Measurements from ENCODE around the gene KCNJ9. TPM values are rescaled to one million over a fixed set of nuclear protein-coding genes. Genes with fewer than 3 reads are reported as not detected.
"Not testable (repeated sequence)": the region's sequence is repeated elsewhere in the genome, so short reads cannot be mapped to it uniquely, and the experiment has no call there.

The KCNJ9 gene
- total RNA-seq = not detected
- long read RNA-seq = 0 reads

DNA sequence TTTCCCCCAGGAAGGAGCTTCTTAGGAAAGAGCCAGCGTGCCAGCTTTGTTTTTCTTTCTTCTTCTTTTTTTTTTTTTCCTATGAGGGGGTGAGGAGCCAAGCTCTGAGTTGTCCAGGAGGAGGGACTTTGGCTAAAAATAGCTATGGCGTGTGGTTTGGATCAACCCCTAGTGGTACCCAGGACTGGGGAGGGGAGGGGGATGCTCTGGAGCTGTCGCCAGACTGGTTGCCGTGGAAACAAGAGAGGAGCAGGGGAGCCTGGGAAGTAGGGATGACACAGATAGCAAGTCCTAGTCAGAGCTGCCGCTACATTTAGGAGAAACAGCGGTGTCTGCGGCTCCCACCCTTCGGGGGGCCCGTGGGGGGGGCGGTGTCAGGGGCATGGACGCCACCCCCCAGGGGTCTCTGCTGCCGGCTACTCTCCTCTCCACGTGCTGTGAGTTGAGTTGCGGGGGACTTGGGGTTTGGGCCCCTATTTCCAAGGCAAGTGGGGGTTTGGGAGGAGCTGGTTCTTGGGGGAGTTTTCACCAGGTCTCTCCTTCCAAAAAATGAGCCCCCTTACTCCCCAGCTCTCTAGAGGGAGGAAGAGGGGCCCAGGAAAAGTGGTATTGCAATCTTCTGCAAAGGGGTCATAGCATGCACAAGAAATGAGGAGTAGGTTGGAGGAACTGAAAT lies at the start of gene KCNJ9:
Gene KCNJ9 (plus strand): TSS at position 278 of the 676 bp plus-strand sequence. CDS start 2,493 bp downstream, outside the sequence.
- DNase-seq (ENCODE audit: low spot score) = no peak
- intact Hi-C loops (cut with DNase I) = loop anchor here (5.0 kb wide), 1 partner anchor 34 kb away; no protein-coding TSS in a partner anchor

- DNase-seq (ENCODE audit: low spot score) = no peak
- intact Hi-C loops (cut with DNase I) = loop anchor here (5.0 kb wide), 1 partner anchor 250 kb away; the partner anchor contains the start of gene DUSP23
Observed at GRCh38 chr1:160032165-160032820, 49.0 kb upstream of the KCNJ9 start.

DNA sequence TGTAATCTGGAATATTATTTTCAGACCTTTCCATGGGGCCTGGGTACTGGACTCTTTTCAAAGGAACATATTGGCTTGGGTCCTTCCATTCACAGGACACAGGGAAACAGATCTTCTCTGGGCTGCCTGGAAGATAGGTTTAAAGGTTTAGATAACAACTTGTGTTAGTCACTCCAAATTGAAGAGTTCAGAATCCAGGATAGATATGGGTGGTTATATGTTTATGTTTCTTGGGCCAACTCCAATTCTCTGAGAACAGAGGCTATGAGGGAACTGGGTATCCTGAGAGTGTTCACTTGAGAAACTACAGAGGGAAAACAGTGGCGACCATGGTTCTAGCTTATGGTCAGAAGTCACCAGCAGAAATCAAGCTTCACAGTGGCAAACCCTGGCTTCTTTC lies 40.9 kb upstream of the KCNJ9 start:
- no peak for DNase-seq (ENCODE audit: low spot score)
- intact Hi-C loops (cut with DNase I) = no loop called here

GRCh38 chr1:160043543-160043942 lies 37.8 kb upstream of the KCNJ9 start:
- intact Hi-C loops (cut with DNase I) = no loop called here
- DNase-seq (ENCODE audit: low spot score) = no peak

- intact Hi-C loops (cut with DNase I) = loop anchor here (5.0 kb wide), 1 partner anchor 37 kb away; the partner anchor contains the start of gene KCNJ9
- no peak for DNase-seq (ENCODE audit: low spot score)
Observed at GRCh38 chr1:160045653-160046052, 35.7 kb upstream of the KCNJ9 start.

DNA sequence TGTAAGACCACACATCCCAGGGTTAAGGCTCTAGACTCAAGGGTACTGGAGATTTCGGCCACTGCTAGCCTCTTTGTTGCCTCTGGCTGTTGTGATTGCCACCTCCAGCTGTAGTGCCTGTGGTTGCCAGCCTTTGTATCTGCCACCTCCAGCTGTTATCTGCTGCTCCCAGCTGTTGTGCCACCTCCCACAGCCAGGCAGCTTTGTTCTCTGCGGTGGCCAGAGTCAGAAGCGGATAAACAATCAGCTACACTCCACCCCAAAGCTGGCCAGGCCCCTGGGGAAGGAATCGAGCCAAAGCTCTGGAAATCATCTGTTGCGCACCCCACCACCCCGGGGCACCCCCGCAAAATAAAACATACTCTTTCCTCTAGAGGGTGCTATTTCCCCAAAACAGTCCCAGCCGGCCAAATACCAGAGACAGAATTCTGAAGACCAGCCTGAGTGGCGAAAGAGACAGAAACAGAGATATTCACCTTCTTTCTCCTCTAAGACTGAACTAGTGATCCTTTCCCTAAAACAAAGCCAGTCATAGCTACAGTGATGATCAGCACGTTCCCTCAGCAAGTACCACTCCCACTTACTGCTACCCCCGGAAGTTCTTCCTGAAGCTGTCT lies 34.7 kb upstream of the KCNJ9 start:
- intact Hi-C loops (cut with DNase I) = loop anchor here (5.0 kb wide), 1 partner anchor 36 kb away; the partner anchor contains the start of gene KCNJ9
- peak; percentile 77 for DNase-seq (ENCODE audit: low spot score)

DNA sequence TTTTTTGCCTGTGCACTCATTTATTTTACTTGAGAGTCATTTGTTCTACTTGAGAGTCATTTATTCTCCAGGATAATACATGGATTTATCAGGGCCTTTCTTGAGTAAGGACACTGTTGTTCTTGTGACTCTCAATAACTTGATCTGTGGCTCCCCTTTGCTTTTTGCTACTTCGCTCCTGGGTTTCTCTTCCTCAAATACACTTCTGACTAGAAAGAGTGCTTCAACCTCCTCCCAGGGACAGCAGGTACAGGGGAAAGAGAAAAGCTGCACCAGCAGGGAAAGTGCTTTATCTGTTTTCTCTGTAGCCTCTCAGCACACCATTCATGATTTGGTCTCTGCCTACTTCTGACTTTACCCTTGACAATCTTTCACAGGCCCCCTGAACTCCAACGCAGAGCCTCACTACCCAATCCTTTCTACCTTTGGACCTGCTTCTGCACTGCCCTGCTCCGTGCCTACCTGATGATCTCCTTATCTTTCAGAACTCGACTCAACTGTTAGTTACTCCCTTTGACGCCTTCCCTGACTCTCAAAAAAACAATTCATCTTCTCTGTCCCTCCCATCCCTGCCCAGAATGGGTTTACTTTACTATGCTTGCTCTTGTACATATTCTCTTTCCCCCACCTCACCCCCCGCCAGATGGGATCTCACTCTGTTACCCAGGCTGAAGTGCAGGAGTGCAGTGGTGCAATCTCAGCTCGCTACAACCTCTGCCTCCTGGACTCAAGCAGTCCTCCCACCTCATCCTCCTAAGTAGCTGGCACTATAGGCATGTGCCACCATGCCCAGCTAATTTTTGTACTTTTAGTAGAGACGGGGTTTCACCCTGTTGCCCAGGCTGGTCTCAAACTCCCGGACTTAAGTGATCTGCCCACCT lies 34.0 kb upstream of the KCNJ9 start:
- intact Hi-C loops (cut with DNase I) = loop anchor here (5.0 kb wide), 1 partner anchor 35 kb away; the partner anchor contains the start of gene KCNJ9
- DNase-seq (ENCODE audit: low spot score) = no peak

GRCh38 chr1:160048335-160048734 lies 33.0 kb upstream of the KCNJ9 start:
- DNase-seq (ENCODE audit: low spot score) = no peak
- intact Hi-C loops (cut with DNase I) = loop anchor here (5.0 kb wide), 1 partner anchor 34 kb away; the partner anchor contains the start of gene KCNJ9

GRCh38 chr1:160049101-160049500 lies 32.2 kb upstream of the KCNJ9 start:
- DNase-seq (ENCODE audit: low spot score) = no peak
- intact Hi-C loops (cut with DNase I) = loop anchor here (5.0 kb wide), 1 partner anchor 33 kb away; the partner anchor contains the start of gene KCNJ9

DNA sequence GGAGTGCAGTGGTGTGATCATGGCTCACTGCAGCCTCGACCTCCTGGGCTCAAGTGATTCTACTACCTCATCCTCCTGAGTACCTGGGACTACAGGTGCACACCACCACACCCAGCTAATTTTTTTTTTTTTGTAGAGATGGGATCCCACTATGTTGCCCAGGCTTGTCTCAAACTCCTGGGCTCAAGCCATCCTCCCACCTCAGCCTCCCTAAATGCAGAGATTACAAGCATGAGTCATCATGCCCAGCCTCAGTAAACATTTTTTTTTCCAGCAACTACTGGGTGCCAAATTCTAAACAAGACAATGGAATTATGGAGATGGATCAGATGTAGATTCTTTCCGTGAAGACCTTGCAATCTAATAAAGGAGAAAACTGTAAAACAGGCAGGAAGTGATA lies 31.2 kb upstream of the KCNJ9 start:
- DNase-seq (ENCODE audit: low spot score); intact Hi-C loops (cut with DNase I): not testable (repeated sequence)

GRCh38 chr1:160050619-160051018 lies 30.7 kb upstream of the KCNJ9 start:
- intact Hi-C loops (cut with DNase I) = no loop called here
- DNase-seq (ENCODE audit: low spot score) = no peak

GRCh38 chr1:160052936-160053335 lies 28.4 kb upstream of the KCNJ9 start:
- DNase-seq (ENCODE audit: low spot score) = no peak
- intact Hi-C loops (cut with DNase I) = no loop called here

GRCh38 chr1:160053548-160054365 lies 27.6 kb upstream of the KCNJ9 start:
- intact Hi-C loops (cut with DNase I) = no loop called here

GRCh38 chr1:160056648-160057169 lies 24.6 kb upstream of the KCNJ9 start:
- DNase-seq (ENCODE audit: low spot score) = no peak
- intact Hi-C loops (cut with DNase I) = no loop called here

More at GRCh38 chr1:160053548-160054365, 27.6 kb upstream of the KCNJ9 start:
- DNase-seq (ENCODE audit: low spot score) = no peak

DNA sequence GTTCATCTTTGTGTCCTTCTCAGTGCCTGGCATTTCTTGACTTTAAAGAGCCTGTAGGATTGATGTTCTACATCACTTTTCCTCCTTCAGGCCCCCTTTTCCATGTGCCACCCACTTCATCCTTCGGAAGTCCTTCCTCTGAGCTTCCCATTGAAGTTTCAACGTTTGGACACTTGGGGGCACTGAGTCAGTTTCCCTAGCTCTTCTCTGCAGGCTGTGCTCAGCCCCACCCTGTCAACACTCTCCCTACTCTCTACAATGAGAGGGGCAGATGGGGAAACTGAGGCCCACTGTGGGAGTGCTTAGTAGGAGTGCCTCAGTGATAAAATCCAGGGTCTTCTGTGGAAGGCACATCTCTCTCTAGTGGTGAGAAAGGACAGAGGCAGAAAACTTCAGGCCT lies 23.3 kb upstream of the KCNJ9 start:
- intact Hi-C loops (cut with DNase I) = no loop called here
- DNase-seq (ENCODE audit: low spot score) = no peak

DNA sequence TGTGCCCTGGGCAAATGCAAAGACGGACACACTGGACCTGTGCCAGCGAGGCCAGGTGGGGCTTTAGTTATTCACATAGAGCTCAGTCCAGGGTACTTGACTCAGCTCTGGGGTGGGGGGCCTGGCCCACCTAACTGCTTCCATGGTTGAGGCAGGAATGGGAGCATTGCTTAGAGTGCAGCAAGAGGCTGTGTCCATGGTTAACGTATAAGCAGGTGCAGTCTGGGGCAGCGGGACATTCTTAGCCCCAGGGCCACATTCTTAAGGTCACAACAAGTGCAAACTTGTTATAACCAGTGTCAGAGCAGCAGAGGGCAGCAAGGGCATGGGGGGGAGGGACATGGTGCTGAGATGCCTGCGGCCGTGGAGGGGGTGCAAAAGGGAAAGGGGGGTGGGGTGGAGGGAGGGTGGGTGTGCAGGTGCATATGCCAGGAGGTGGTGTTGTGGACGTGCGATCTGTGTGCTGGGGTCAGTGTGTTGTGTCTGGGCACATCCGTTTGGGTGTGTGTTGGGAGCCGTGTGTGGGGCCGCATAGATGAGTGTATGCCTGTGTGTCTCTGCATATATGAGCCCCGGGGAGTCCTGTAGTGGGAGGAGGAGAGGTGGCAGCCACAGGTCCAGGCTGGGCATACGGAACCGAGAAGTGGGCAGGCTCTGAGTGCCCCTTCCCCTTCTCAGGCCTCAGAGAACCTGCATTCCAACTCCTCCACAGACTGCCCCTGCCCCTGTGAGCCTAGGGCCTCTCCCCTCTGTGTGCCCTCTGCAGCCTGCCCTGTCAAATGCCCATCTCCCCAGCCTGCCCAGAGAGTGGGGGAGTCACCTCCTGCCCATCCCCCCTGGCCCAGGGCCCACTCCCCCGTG lies 19.7 kb upstream of the KCNJ9 start:
- intact Hi-C loops (cut with DNase I) = no loop called here
- no peak for DNase-seq (ENCODE audit: low spot score)

GRCh38 chr1:160062230-160062532 lies 19.2 kb upstream of the KCNJ9 start:
- intact Hi-C loops (cut with DNase I) = no loop called here
- DNase-seq (ENCODE audit: low spot score) = no peak

DNA sequence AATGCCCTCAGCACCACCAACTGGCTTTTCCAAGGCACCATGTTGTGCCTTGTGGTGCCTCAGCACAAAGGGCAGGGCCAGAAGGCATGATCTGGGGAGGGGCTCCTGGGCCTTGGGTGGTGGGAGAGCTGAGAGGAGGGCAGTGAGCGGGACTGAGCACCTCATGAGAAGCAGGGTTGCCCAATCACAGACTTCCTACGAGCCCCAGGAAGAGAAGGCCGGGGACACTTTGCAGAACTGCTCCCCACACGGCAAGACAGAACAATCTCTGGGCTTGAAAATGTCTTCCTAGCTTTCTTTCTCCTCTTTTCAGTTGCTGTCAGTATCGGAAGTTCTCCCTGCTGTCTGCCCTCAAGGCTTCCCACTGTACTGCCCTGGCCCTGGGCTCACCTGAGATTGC lies 18.2 kb upstream of the KCNJ9 start:
- DNase-seq (ENCODE audit: low spot score) = no peak
- intact Hi-C loops (cut with DNase I) = no loop called here

All from cardiac septum (tissue), 1 donor.